Measurements from ENCODE around the gene UPP1. TPM values are rescaled to one million over a fixed set of nuclear protein-coding genes. Genes with fewer than 3 reads are reported as not detected.

The UPP1 gene
- total and polyA plus RNA-seq, 2 donors (not counting 1 experiment from before 2014, with no cell fraction given) = 5.8 to 8.0 TPM

- H3K27me3 Mint-ChIP-seq = no peaks in the 10 kb centered on the region
- CTCF ChIA-PET = interaction anchor here (1.2 to 2.2 kb wide), 3 partner anchors 13 to 100 kb away, joined by 3 to 12 read pairs (median 10); no protein-coding TSS in a partner anchor
- H3K9me3 ChIP-seq (ENCODE audit: control extremely low read depth in 1 of 3, control insufficient read depth in 2 of 3, insufficient read depth in 1 of 3, low read length in 2 of 3) = peaks cover 0 to 6% (median 0%) of the 10 kb centered on the region in 3 donors
- H3K4me1 ChIP-seq (ENCODE audit: control insufficient read depth in 2 of 2, insufficient read depth in 2 of 2, low read length in 2 of 2) = peaks cover 5 to 26% of the 10 kb centered on the region in 2 donors
- no peaks in the 10 kb centered on the region for H3K79me2 ChIP-seq (ENCODE audit: control insufficient read depth, insufficient read depth, low read length)
- intact Hi-C loops (cut with micrococcal nuclease) = no loop called here
- H4K20me1 ChIP-seq (ENCODE audit: control insufficient read depth, insufficient read depth, low read length, poor library complexity, severe bottlenecking) = no peaks in the 10 kb centered on the region
- DNase-seq = no peak
- no peak overlapping the region for H2AFZ ChIP-seq (ENCODE audit: insufficient read depth, low read depth, low read length, poor library complexity, severe bottlenecking)
- no peak overlapping the region for H3K4me3 ChIP-seq (ENCODE audit: control extremely low read depth in 1 of 5, extremely low read depth in 1 of 5, insufficient read depth in 1 of 5, low read depth in 2 of 5, low read length in 4 of 5)
- no peaks in the 10 kb centered on the region for H3K27me3 ChIP-seq (replicated peaks in 1 of 4; ENCODE audit: control extremely low read depth in 1 of 4, control insufficient read depth in 3 of 4, insufficient read depth in 4 of 4, low read length in 3 of 4)
- peaks cover 0 to 2% of the 10 kb centered on the region in 2 experiments for H3K36me3 ChIP-seq (replicated peaks in 1 of 2; ENCODE audit: control extremely low read depth in 1 of 2, control insufficient read depth in 1 of 2, extremely low read depth in 1 of 2, insufficient read depth in 2 of 2, low read length in 1 of 2)
- no peak overlapping the region for H3K9ac ChIP-seq (ENCODE audit: low read length)
- no peak overlapping the region for H3K27ac Mint-ChIP-seq
- TF ChIP-seq CTCF (IDR thresholded peaks at IDR 0.05) = no peak
- no peaks in the 10 kb centered on the region for H3K9me3 Mint-ChIP-seq (ENCODE audit: insufficient read depth)
- WGBS (ENCODE audit: insufficient coverage) = 100% methylated on average over 2 of the region's 10 CpGs
- ATAC-seq (ENCODE audit: low read depth) = no peak
- POLR2A ChIA-PET = no interaction called here
- H3K4me1 Mint-ChIP-seq = peaks cover 21% of the 10 kb centered on the region
- H3K4me2 ChIP-seq (replicated peaks; ENCODE audit: low read depth, low read length, poor library complexity, severe bottlenecking) = no peak overlapping the region
- H3K27ac ChIP-seq (ENCODE audit: low read length in 2 of 2) = no peak overlapping the region
- H3K4me3 Mint-ChIP-seq = no peak overlapping the region
These were observed 2.7 kb downstream of the UPP1 start for GRCh38 chr7:48091506-48092433.

GRCh38 chr7:48094861-48095293 lies 5.8 kb downstream of the UPP1 start:
- Mint-ChIP-seq H3K4me1 (peaks cover 12% of the 10 kb centered on the region), H3K27ac (no peak overlapping the region), H3K27me3 (no peaks in the 10 kb centered on the region), H3K9me3 (ENCODE audit: insufficient read depth) (no peaks in the 10 kb centered on the region), H3K4me3 (no peak overlapping the region)
- Histone ChIP-seq H2AFZ (ENCODE audit: insufficient read depth, low read depth, low read length, poor library complexity, severe bottlenecking) (no peak overlapping the region), H3K27me3 (replicated peaks in 1 of 4; ENCODE audit: control extremely low read depth in 1 of 4, control insufficient read depth in 3 of 4, insufficient read depth in 4 of 4, low read length in 3 of 4) (no peaks in the 10 kb centered on the region), H3K4me3 (ENCODE audit: control extremely low read depth in 1 of 5, extremely low read depth in 1 of 5, insufficient read depth in 1 of 5, low read depth in 2 of 5, low read length in 4 of 5) (no peak overlapping the region), H3K79me2 (ENCODE audit: control insufficient read depth, insufficient read depth, low read length) (no peaks in the 10 kb centered on the region), H3K4me1 (ENCODE audit: control insufficient read depth in 2 of 2, insufficient read depth in 2 of 2, low read length in 2 of 2) (peaks cover 2 to 9% of the 10 kb centered on the region in 2 donors), H3K4me2 (replicated peaks; ENCODE audit: low read depth, low read length, poor library complexity, severe bottlenecking) (no peak overlapping the region), H3K27ac (ENCODE audit: low read length in 2 of 2) (no peak overlapping the region), H3K36me3 (replicated peaks in 1 of 2; ENCODE audit: control extremely low read depth in 1 of 2, control insufficient read depth in 1 of 2, extremely low read depth in 1 of 2, insufficient read depth in 2 of 2, low read length in 1 of 2) (peaks cover 0 to 2% of the 10 kb centered on the region in 2 experiments), H4K20me1 (ENCODE audit: control insufficient read depth, insufficient read depth, low read length, poor library complexity, severe bottlenecking) (no peaks in the 10 kb centered on the region), H3K9me3 (ENCODE audit: control extremely low read depth in 1 of 3, control insufficient read depth in 2 of 3, insufficient read depth in 1 of 3, low read length in 2 of 3) (peaks cover 0 to 3% (median 0%) of the 10 kb centered on the region in 3 donors), H3K9ac (ENCODE audit: low read length) (no peak overlapping the region)
- CTCF ChIA-PET = interaction anchor here (1.5 kb wide), 1 partner anchor 11 kb away, joined by 4 read pairs; no protein-coding TSS in a partner anchor
- TF ChIP-seq EZH2 (IDR thresholded peaks at IDR 0.05; ENCODE audit: borderline replicate concordance, insufficient read depth, low read depth, low read length, poor library complexity, severe bottlenecking) (no peak), CTCF (IDR thresholded peaks at IDR 0.05) (no peak)
- intact Hi-C loops (cut with micrococcal nuclease) = no loop called here
- POLR2A ChIA-PET = no interaction called here
- no peak for ATAC-seq (ENCODE audit: low read depth)
- WGBS (ENCODE audit: insufficient coverage) = 100% methylated on average over 3 of the region's 3 CpGs
- no peak for DNase-seq

All from B cell (primary cell).